Stimulated activated CD4-positive, alpha-beta T cell treated with anti-CD3 and anti-CD28 coated beads, Interleukin-12 subunit alpha, Interleukin-12 subunit beta, amount 100 ng/mL, for 48 hours (primary cell): ENCODE measurements around the gene KIF25.

Source experiments
- DNase-seq, 3 donors: peaks; one replicate each; pipeline ENCODE4 v3.0.0-alpha.2; 2020; ENCODE audit warnings: low read depth in 2 of 3, low spot score in 1 of 3

Gene KIF25

GRCh38 chr6:168016176-168016620, 18.7 kb downstream of the KIF25 start:
- no peak for DNase-seq

DNA sequence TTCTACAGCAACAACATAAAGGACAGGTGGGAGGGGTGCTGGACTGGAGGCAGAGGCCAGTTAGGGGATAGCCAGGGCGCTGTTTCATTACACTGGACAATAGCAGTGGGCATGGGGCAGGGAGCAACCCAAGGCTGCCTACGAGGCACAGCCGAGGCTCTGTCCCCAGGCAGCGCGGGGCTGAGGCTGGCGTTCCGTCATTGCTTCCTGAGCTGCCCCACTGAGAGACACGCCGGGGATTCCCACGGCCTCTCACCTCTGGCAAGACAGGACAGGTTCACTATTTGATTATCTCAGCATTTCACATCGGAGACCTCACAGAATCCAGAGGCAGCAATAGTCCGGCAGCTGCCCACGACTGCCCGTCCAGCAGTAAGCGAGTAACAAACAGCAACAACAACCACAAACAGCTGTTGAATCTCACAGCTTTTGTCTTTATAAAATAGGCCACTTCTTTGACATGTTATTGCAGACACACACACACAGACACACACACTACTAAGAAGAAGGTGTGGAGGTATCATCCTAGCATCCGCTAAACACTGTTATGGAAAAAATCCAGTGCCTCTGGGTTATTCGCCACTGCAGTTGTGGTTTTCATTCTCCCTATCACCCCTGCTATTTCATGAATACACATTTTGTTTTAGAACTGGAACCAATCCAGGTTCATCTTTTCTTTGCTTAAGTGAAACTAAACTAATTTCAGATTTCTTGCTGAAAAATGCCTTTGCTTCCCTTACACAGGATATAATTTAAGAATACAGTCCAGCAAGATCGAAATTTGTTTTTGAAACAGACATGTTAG, 19.5 kb downstream of the KIF25 start:
- DNase-seq = no peak

- DNase-seq = no peak
These were observed 20.2 kb downstream of the KIF25 start for GRCh38 chr6:168017629-168018028.

DNA sequence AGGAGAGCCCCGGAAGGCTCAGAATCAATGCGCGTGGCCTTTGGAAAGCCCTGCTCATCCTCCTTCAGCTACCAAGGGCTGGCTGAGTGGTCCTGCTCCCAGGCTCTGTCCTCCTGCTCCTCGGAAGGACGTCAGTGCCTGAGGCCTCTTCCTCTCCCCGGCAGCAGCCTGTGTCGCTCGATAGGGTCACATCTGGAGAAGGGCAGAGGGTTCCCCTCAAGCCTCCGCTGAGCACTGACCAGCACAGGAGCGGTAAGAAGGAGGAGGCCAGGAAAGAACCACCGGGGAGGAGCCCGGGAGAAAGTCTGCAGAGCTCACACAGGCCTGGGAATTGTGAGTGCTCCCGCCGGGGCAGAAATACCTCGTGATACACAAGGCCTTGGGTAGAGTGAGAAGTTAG, 21.2 kb downstream of the KIF25 start:
- no peak for DNase-seq

GRCh38 chr6:168020242-168020641, 22.8 kb downstream of the KIF25 start:
- no peak for DNase-seq

DNA sequence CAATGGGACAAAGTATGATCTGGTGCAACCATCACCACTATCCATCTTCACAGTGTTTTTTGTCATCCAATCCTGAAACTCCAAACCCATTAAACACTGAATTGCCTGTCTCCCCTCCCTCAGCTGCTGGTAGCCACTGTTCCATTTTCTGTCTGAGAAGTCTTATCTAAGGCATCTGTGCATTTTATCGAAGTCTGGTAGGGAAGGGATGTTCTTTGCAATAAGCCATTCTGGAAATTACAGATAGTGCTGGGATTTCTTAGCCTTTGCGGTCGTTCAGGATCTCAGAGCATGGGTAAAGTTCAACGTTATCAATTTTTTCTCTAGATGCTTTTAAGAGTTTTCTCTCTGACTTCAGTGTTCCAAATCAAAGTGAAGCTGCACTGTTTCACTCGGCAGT, 24.1 kb downstream of the KIF25 start:
- DNase-seq = no peak

- no peak for DNase-seq
These were observed 25.2 kb downstream of the KIF25 start for GRCh38 chr6:168022488-168023321.

DNA sequence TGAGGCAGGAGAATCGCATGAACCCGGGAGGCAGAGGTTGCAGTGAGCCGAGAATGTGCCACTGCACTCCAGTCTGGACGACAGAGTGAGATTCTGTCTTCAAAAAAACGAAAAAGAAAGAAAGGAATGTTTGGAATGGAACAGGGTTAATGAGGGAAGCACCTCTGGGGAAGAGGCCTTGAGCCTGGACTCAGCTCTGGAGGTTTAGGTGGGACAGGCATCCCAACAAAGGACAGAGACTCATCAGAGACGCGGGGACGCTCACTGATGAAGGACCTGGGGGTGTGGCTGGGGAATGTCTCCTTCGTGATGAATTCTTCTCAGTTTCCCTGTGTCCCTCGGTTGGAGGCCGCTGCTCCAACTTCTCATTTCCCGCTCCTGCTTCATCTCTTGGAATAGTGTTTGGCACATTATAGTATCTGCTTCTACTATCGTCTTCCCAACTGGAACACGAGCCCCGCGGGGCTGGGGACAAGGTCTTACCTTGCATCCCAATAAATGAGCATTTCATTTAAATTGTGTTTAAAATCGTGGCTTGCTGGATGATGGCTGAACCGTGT, 27.6 kb downstream of the KIF25 start:
- no peak for DNase-seq

GRCh38 chr6:168025831-168026710, 28.6 kb downstream of the KIF25 start:
- DNase-seq = no peak

- DNase-seq = no peak
These were observed 29.5 kb downstream of the KIF25 start for GRCh38 chr6:168026925-168027324.

- no peak for DNase-seq
These were observed 30.1 kb downstream of the KIF25 start for GRCh38 chr6:168027521-168027920.

- DNase-seq = no peak
These were observed 30.7 kb downstream of the KIF25 start for GRCh38 chr6:168028181-168028580.

DNA sequence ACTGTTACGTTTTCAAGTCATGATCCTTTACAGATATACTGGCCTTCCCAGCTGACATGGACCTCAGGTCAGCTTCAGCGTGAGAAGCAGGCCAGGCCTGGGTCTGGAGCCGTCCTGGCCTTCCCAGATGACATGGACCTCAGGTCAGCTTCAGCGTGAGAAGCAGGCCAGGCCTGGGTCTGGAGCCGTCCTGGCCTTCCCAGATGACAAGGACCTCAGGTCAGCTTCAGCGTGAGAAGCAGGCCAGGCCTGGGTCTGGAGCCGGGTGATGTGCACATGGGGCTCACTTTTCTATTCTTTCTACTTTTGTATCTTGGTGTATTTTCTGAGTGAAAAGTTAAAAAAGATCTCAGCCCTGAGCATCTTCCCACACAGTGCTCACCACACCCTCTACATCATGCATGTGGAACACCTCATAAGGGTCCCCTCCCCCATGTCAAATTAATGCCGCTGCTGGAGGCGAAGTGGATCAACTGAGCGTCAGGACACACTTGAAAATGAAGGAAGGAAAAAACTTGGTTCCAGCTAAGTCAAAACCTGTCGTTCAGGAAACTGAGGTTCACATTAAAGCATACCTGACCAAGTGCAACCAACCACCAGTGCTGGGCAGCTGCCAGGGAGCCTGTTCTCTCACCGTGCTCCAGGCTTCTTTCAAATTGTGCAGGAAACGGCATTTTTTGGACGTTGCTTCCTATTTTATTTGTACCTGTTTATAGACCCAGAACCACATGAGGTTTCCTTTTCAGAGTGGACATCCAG, 32.2 kb downstream of the KIF25 start:
- no peak for DNase-seq

DNA sequence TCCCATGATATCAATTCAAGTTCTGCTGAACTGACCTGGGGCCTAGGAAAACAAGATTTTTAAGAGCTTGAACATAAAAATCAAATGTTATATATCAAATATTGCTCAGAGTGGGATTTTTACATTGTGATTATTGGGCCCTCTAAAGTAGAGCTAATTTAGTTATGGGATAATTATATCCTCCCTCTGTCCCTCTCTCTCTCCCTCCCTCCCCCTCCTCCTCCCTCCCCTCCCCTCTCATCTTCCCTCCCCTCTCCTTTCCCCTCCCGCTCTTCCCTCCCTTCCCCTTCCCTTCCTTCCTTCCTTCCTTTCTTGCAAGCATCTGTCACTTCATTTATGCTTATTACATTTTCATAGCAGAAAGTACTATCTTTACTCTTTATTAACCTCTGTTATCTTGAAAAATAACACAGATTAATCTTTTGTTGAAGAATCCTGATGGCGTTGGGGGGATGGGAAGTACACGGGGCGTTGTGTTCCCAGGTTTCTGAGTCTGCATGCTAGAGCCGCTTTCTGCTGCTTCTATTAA, 32.8 kb downstream of the KIF25 start:
- DNase-seq = no peak

DNA sequence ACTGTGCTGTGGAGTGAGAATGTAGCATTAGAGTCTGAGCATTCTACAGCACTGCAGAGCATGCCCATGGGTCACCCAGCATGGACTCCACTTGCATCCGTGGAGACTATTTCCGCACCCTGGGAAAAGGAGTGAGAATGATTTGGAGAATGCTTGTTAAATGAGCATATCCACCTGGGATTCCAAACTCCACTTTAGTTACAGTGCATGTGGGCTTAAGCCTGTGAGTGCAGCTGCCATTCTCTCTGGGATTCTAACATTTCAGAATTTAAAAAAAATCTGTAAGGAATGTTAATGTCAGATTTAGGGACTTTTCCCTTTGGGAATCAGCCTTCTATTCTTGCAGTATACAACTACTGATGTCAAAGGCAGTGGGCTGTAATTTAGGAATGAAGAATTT, 33.4 kb downstream of the KIF25 start:
- DNase-seq = no peak

DNA sequence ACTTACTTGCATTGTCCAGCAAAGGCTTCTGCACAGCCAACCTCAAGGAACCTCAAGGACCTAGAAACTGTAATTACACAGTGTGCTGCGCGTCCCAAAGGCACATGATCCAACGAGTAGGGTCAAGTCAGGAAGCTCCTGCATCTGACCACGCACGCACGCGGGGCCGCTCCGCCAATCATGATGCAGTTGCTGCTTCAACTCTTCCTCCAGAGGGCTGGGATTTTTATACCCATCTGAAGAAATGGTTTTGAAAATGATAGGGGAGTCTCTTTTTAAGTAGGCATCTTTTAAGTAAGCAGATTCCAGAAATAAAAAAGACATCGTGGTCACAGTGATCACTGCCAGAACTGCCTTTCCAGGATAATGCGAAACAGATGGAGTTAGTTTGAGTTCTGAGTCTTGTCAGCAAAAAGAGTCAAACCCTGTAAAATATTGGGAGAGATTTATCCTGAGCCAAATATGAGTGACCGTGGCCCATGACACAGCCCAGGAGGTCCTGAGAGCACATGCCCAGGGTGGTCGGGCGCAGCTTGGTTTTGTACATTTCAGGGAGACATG, 34.0 kb downstream of the KIF25 start:
- DNase-seq = no peak

DNA sequence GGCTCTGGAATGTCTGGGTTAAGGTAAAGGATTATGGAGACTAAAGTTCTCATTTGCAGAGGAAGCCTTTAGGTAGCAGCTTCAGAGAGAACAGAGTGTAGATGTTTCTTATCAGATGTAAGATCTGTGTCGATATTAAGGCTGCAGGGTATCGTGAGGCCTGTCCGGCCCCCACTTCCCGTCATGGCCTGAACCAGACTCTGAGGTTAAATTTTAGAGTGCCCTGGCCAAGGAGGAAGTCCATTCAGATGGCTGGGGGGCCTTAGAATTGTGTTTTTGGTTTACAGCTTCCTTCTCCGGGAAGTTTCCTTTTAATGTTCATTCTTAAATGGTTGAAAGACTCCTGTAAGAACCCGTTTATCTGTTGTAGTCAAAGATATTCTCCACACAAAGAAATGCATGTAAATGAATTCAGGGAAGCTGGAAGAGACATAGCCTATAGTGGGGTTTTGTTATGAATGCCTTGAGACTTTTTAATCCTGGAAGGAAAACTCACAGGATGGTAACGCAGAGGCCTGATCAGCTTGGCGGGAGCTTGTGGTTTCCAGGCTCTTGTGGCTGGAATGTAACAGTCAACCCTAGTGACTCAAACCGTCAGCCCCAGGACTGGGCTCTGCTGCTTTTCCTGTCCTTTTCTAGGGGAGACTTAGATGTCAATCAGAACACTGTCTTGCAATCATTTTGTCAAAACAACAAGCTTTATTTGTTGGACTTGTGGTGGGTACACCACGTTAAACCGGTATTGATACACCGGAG, 34.7 kb downstream of the KIF25 start:
- DNase-seq = no peak

DNA sequence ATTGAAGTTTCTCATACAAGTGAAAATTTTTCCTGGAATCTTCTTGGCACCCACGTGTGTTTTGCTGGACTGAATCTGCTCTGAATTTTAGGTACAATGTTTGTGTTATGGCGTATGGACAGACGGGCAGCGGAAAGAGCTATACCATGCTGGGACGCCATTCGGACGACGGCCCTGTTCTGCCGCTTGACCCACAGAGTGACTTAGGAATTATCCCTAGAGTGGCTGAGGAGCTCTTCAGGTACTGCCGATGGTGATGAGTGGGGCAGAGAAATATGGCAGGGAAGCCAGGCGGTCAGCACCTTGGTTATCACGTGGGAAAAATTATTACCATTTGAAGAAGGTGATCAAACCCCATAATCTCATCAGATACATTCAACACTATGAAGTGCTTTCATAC, 36.3 kb downstream of the KIF25 start:
- no peak for DNase-seq

DNA sequence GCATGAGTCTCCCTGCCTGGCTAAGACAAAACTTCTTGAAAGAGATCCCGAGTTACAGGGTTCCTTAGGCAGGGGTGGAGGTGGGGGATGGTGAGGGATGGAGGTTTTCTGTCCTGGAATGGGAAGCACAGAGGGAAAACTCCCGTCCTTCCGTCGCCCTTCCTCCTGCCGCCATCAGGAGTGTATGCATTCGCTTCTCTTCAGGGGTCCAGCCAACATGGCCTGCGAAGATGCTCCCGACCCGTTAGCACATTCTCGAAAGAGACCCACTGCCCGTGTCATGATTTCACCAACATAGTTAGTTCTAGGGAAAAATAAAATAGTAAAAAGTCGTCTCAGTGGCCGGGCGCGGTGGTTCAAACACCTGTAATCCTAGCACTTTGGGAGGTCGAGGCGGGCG, 37.1 kb downstream of the KIF25 start:
- no peak for DNase-seq
